Kidney epithelial cell (primary cell): Measurements from ENCODE around the gene NRDE2. TPM values are rescaled to one million over a fixed set of nuclear protein-coding genes. Genes with fewer than 3 reads are reported as not detected.
A peak's percentile ranks its signal among the peaks of the same experiment; 100 is the strongest.

ENCODE experiments used
- DNase-seq: peaks from one replicate; pipeline ENCODE4 v3.0.0-alpha.2; 2010; ENCODE audit warnings: low read depth
- H3K27me3 ChIP-seq: 2 replicates; pipeline ENCODE4 v1.6.0; 2011; ENCODE audit warnings: low read length; ENCODE audit not compliant: control insufficient read depth, insufficient read depth
- H3K36me3 ChIP-seq: 2 replicates; pipeline ENCODE4 v1.5.1; 2011; ENCODE audit warnings: low read length; ENCODE audit not compliant: control insufficient read depth, insufficient read depth
- H3K4me3 ChIP-seq: 2 replicates; pipeline ENCODE4 v1.5.1; 2011; ENCODE audit warnings: low read depth, mild to moderate bottlenecking, control low read depth, low read length
- total RNA-seq: library from RNA; depleted of rRNA; stranded (reverse); fragments of >200 nt; gene quantifications from 2 replicates; pipeline ENCODE4 v1.2.3, GENCODE V29; 2015
- TF ChIP-seq, protein P1 (sequence below): IDR thresholded peaks from 2 replicates; pipeline ENCODE4 v1.5.1; 2011; ENCODE audit warnings: mild to moderate bottlenecking, moderate library complexity, low read length, control low read depth, inconsistent platforms; ENCODE audit not compliant: insufficient read depth, poor library complexity, severe bottlenecking

NRDE2 gene
- total RNA-seq, 1 donor from 2014 or later, result 9.3 TPM

DNA sequence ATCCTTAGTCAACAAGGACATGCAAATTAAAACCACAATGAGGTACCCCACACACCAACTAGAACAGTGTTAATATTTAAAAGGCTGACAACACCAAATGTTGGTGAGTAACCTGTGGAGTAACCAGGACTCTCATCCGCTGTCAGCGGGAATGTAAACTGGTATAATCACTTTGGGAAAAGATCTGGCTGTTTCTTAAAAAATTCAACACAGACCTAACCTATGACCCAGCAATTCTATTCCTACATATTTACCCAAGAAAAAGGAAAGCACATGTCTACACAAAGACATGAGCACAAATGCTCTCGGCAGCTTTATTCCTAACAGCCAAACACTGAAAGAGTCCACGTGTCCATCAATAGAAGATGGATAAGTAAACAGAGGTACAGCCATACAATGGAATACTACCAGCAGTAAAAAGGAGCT is 26.6 kb downstream of the NRDE2 start:
- no peak for DNase-seq
- Histone ChIP-seq H3K36me3 (no peaks in the 10 kb centered on the region), H3K4me3 (no peak overlapping the region), H3K27me3 (no peaks in the 10 kb centered on the region)
- TF ChIP-seq, protein P1, sequence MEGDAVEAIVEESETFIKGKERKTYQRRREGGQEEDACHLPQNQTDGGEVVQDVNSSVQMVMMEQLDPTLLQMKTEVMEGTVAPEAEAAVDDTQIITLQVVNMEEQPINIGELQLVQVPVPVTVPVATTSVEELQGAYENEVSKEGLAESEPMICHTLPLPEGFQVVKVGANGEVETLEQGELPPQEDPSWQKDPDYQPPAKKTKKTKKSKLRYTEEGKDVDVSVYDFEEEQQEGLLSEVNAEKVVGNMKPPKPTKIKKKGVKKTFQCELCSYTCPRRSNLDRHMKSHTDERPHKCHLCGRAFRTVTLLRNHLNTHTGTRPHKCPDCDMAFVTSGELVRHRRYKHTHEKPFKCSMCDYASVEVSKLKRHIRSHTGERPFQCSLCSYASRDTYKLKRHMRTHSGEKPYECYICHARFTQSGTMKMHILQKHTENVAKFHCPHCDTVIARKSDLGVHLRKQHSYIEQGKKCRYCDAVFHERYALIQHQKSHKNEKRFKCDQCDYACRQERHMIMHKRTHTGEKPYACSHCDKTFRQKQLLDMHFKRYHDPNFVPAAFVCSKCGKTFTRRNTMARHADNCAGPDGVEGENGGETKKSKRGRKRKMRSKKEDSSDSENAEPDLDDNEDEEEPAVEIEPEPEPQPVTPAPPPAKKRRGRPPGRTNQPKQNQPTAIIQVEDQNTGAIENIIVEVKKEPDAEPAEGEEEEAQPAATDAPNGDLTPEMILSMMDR, result no peak

DNA sequence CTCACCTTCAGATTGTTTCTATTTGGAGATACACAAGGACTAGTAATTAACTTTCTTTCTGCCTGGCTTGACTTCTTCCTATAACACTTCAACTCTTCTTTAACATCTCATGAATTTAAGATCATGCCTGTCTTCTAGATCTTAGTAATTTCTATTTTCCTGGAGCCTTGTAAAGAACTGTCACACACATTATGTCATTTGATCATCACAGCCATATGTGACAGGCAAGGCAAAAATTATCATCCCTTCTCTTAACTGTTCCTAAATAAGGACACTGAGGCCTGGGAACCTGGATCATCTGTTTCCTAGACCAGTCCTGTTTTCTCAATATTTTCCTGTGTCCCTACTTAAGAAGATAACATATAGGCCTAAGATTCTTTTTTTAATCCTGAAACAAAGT is 27.2 kb downstream of the NRDE2 start:
- no peaks in the 10 kb centered on the region for H3K36me3 ChIP-seq

DNA sequence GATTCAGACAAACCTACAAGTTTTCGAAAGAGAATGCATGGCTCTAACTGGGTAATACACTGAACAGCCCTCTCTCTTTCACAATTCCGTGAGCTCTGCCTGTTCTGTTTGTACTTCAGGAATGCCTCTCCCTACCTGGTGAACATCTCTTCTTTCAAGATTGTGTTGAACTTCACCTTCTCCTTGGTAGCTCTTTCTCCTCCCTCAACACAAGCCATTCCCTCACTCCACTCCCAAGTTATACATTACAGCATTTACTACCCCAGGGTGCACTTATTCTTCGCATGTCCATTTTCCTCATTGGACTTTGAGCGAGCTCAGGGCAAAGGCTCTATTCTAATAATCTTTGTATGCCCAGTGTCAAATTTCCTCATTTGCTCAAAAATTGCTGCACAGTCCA is 28.3 kb downstream of the NRDE2 start:
- Histone ChIP-seq H3K4me3 (no peak overlapping the region), H3K27me3 (no peaks in the 10 kb centered on the region), H3K36me3 (no peaks in the 10 kb centered on the region)
- DNase-seq, result no peak
- TF ChIP-seq, protein P1, result no peak

More for the DNA sequence above, 27.2 kb downstream of the NRDE2 start:
- no peak for DNase-seq
- TF ChIP-seq, protein P1, result no peak
- no peak overlapping the region for H3K4me3 ChIP-seq
- no peaks in the 10 kb centered on the region for H3K27me3 ChIP-seq

DNA sequence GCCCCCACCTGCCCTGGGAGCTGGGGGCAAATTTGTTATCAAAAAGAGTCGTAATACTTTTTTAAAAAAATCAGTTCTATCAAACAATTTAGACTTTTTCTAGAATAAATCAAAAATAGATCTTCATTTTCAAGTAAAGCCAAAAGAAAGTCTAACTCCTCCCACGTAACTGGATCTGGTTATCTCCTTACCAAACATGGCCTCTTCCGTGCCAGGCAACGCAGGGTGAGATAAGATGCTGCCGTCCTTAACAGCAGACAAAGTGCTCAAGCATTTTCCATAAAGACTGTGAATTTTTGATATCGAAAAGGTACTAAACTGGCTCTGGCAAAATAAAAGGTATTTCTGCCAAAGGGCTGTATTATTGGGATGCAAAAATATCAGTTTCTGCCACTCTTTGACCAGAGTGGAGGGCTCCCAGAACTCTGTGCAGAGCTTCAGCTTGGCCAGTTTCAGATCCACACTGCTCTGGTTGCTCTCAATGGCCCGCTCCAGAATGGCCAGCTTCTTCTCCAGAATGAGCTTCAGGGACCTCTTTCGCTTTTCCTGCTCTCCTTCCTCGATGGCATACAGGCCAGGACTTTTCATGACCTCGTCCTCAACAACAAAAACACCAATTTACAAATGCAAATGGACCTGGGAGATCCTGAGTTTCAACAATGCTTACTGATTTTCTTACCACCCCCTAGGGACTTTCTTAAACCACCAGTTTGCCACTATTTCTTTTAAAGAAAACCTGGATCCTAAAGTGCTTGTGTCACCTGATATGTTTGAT is 29.0 kb downstream of the NRDE2 start:
- TF ChIP-seq, protein P1, result no peak
- Histone ChIP-seq H3K4me3 (no peak overlapping the region), H3K36me3 (no peaks in the 10 kb centered on the region), H3K27me3 (no peaks in the 10 kb centered on the region)
- no peak for DNase-seq

DNA sequence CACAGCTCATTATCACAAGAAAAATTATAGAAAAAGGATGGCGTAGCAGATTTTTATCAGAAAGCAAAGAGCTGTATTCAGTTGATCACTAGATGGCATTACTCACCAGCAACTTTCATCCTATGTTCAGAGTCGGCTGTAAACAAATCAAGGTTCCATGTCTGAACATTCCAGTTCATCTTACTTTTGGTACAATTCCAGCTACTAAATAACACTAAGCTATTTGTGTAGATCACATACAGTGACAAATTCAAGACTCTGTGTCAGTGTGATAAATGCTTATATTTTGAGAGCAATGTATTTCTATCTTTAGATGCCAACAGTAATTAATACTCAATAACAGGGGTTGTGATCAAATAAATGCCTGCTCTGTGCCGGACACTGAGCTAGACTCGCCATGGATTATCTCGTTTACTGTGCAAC is 30.1 kb downstream of the NRDE2 start:
- Histone ChIP-seq H3K4me3 (no peak overlapping the region), H3K27me3 (no peaks in the 10 kb centered on the region), H3K36me3 (no peaks in the 10 kb centered on the region)
- DNase-seq, result no peak
- TF ChIP-seq, protein P1, result peak; percentile 36

DNA sequence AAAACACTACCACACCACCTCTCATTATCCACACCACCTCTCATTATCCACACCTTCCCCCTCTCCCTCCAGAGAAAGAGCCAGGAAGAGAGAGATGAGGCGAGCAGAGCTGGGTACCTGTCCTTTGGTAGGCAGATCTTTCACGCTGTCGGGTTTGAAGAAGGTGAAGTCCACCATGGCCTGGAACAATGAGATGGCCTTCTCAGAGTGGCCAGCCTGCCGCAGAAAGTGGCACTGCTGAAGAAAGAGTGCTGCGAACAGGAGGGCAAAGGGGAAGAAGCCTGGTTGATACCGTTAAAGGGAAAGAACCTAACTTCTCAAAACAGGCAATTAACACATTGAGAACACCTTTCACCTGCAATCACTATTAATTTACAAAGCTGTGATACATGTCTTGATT is 30.6 kb downstream of the NRDE2 start:
- Histone ChIP-seq H3K27me3 (no peaks in the 10 kb centered on the region), H3K36me3 (no peaks in the 10 kb centered on the region), H3K4me3 (no peak overlapping the region)
- DNase-seq, result no peak
- TF ChIP-seq, protein P1, result no peak
